Adipose tissue (tissue), 3 donors: ENCODE measurements around the gene SLC2A3. TPM values are rescaled to one million over a fixed set of nuclear protein-coding genes. Genes with fewer than 3 reads are reported as not detected.
"Not testable (repeated sequence)": the region's sequence is repeated elsewhere in the genome, so short reads cannot be mapped to it uniquely, and the experiment has no call there.

ENCODE experiments used
- H3K27ac ChIP-seq: one replicate; pipeline ENCODE4 v1.5.1; 2013; ENCODE audit warnings: low read depth, low read length
- WGBS, 3 donors: extraction: QIAGEN DNeasy Blood & Tissue Kit; methylation state at CpG; one replicate each; pipeline ENCODE4 v1.1.7; 2013; 5-methylcytosine and 5-hydroxymethylcytosine counted together
- polyA plus RNA-seq, 3 donors: library from polyadenylated mRNA; stranded (reverse); fragments of 200-250 nt; gene quantifications; one replicate each; pipeline ENCODE4 v1.2.3, GENCODE V29; 2013
- donor health status: healthy with polysubstance abuse.
- donor health status: Bipolar disorder and iron deficiency.
- donor health status: healthy.

SLC2A3 gene
- polyA plus RNA-seq = 10 to 100 TPM in 2 of 3 donors, 1 to 10 TPM in 1; 4.3 to 79.4 (median 43.3) TPM

GRCh38 chr12:7935590-7936581 lies at the start of gene SLC2A3:
TSS of gene SLC2A3 (minus strand) at chr12:7936187. CDS start at chr12:7936034, 153 bp downstream.
- 6 to 29% (median 11%) methylated on average over 15 of the region's 15 CpGs for WGBS, 3 donors
- no peak within 1 kb of the TSS for H3K27ac ChIP-seq

GRCh38 chr12:7984900-7985299 lies 48.9 kb upstream of the SLC2A3 start:
- 76 to 93% (median 90%) methylated on average over 5 of the region's 5 CpGs for WGBS, 3 donors
- H3K27ac ChIP-seq = no peak overlapping the region

GRCh38 chr12:7983460-7983859 lies 47.5 kb upstream of the SLC2A3 start:
- H3K27ac ChIP-seq = not testable (repeated sequence)
- WGBS, 3 donors = 87 to 95% (median 90%) methylated on average over 1 of the region's 1 CpG

- WGBS, 3 donors = 86 to 96% (median 95%) methylated on average over 10 to 11 of the region's 11 CpGs
- H3K27ac ChIP-seq = not testable (repeated sequence)
Observed at GRCh38 chr12:7983019-7983418, 47.0 kb upstream of the SLC2A3 start.

- H3K27ac ChIP-seq = not testable (repeated sequence)
- WGBS, 3 donors = 63 to 87% (median 64%) methylated on average over 2 of the region's 2 CpGs
Observed at GRCh38 chr12:7982332-7982735, 46.3 kb upstream of the SLC2A3 start.

GRCh38 chr12:7981446-7981845 lies 45.5 kb upstream of the SLC2A3 start:
- H3K27ac ChIP-seq = no peak overlapping the region
- WGBS, 3 donors = 80 to 87% (median 83%) methylated on average over 4 of the region's 4 CpGs

- WGBS, 3 donors = 62 to 74% (median 65%) methylated on average over 11 of the region's 13 CpGs
- H3K27ac ChIP-seq = not testable (repeated sequence)
Observed at GRCh38 chr12:7977351-7978124, 41.6 kb upstream of the SLC2A3 start.

- no peak overlapping the region for H3K27ac ChIP-seq
Observed at GRCh38 chr12:7973457-7973825, 37.5 kb upstream of the SLC2A3 start.

GRCh38 chr12:7972734-7973456 lies 36.9 kb upstream of the SLC2A3 start:
- WGBS, 3 donors = 87 to 91% (median 88%) methylated on average over 19 of the region's 19 CpGs
- no peak overlapping the region for H3K27ac ChIP-seq

More at GRCh38 chr12:7973457-7973825, 37.5 kb upstream of the SLC2A3 start:
- WGBS, 3 donors = 92 to 97% (median 95%) methylated on average over 6 of the region's 6 CpGs

GRCh38 chr12:7972269-7972668 lies 36.3 kb upstream of the SLC2A3 start:
- not testable (repeated sequence) for H3K27ac ChIP-seq
- 17 to 40% (median 22%) methylated on average over 3 of the region's 9 CpGs for whole genome bisulfite sequencing, 3 donors

- 4 to 22% (median 11%) methylated on average over 2 to 5 of the region's 7 CpGs for WGBS, 3 donors
- not testable (repeated sequence) for H3K27ac ChIP-seq
Observed at GRCh38 chr12:7971765-7972164, 35.8 kb upstream of the SLC2A3 start.

- WGBS, 3 donors = 0 to 2% (median 0%) methylated on average over 43 to 49 of the region's 49 CpGs
- peak overlapping the region; percentile 53 for H3K27ac ChIP-seq
Observed at GRCh38 chr12:7970475-7971252, 34.7 kb upstream of the SLC2A3 start.

GRCh38 chr12:7966563-7966962 lies 30.6 kb upstream of the SLC2A3 start:
- WGBS, 3 donors = 68 to 82% (median 70%) methylated on average over 14 of the region's 14 CpGs
- H3K27ac ChIP-seq = no peak overlapping the region

GRCh38 chr12:7964669-7965068 lies 28.7 kb upstream of the SLC2A3 start:
- H3K27ac ChIP-seq = not testable (repeated sequence)
- 89 to 96% (median 93%) methylated on average over 9 of the region's 9 CpGs for WGBS, 3 donors

- no peak overlapping the region for H3K27ac ChIP-seq
- WGBS, 3 donors = 82 to 90% (median 86%) methylated on average over 12 of the region's 12 CpGs
Observed at GRCh38 chr12:7961395-7962178, 25.6 kb upstream of the SLC2A3 start.

- no peak overlapping the region for H3K27ac ChIP-seq
- WGBS, 3 donors = 38 to 80% (median 56%) methylated on average over 3 of the region's 3 CpGs
Observed at GRCh38 chr12:7959701-7960121, 23.7 kb upstream of the SLC2A3 start.

- WGBS, 3 donors = 63 to 86% (median 80%) methylated on average over 1 of the region's 1 CpG
- no peak overlapping the region for H3K27ac ChIP-seq
Observed at GRCh38 chr12:7959278-7959677, 23.3 kb upstream of the SLC2A3 start.
